Stimulated activated CD8-positive, alpha-beta memory T cell treated with anti-CD3 and anti-CD28 coated beads, Interleukin-4, amount 100 ng/mL, for 1 hour (primary cell): ENCODE results near the gene WASF2.
"Not testable (repeated sequence)": the region's sequence is repeated elsewhere in the genome, so short reads cannot be mapped to it uniquely, and the experiment has no call there.

Source experiments
- DNase-seq, 2 donors: peaks; one replicate each; pipeline ENCODE4 v3.0.0-alpha.2; 2020; ENCODE audit warnings: low read depth in 2 of 2, low spot score in 1 of 2

Gene WASF2

DNA sequence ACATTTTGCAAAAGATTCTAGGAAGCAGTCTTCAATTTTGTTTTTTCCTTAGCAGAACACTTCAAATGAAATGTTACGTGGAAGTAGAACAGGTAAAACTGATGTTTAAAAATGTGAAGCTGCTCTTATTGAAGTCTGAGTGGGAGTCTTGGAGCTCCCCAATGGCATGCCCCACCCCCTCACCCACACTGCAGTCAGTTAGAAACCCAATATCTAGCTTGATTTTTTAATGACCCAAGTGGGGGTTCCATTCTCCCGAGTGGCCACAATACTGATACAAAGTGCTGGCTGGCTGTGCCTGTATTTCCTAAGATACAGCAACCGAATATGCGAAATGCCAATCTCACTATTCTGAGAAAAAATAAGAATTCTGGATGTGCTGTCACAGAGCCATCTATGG lies 66.3 kb downstream of the WASF2 start:
- DNase-seq, result no peak

DNA sequence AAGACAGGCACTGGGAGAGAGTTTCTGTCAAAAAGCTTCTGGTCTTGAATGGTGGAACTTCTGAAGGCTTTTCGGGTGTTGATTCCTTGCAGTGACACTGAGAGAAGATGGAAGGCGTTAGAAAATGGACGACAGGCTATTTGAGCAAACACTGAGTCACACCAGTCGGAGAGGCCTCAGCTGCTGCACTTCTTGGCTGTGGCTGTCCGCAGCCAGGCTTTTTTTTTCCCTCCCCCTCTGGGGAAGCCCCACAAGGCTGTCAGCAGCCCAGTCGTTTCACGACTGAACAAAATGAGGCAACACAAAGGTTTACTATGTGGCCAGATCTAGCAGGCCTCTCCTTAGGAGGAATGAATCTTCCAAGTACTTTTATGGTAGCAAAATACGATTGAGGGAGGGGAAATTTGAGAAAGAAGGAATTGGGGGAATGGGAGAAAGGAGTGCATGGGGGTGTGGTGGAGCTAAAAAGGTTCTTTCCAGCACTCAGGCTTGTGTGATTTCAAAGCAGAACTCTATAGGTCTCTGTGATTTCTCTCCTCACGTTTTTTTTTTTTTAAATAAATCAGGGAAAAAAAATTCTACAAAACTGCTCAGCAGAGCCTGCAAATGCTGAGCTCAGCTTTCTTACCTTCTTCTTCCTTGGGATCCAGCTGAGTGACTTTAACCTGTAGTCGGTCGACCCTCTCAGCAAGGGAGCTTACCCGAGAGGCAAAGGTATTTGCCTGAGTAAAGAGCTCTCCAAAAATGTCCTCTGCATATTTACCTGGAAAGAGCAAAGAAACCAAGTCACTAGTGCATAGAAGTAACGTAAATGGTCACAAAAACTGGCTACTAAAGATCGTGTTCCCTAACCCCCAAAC lies 71.4 kb downstream of the WASF2 start:
- no peak for DNase-seq

DNA sequence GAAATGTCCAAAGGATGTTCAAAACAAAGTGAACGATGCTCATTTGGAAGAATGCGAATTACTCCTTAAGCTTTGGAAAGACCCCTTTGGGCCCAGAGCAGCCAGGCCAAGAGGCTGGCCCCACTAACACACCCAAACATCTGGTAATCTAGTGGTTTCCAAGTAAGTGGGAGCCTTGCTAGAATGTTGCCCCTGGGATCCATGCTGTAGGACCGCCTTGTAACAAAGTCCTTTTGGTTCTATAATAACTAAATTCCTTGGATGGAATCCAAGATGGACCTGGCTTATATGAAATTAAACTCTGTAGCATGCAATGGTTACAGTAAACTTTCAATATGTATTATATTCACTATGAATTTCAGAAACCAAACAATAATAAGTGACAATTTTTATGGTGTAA lies 72.3 kb downstream of the WASF2 start:
- no peak for DNase-seq

DNA sequence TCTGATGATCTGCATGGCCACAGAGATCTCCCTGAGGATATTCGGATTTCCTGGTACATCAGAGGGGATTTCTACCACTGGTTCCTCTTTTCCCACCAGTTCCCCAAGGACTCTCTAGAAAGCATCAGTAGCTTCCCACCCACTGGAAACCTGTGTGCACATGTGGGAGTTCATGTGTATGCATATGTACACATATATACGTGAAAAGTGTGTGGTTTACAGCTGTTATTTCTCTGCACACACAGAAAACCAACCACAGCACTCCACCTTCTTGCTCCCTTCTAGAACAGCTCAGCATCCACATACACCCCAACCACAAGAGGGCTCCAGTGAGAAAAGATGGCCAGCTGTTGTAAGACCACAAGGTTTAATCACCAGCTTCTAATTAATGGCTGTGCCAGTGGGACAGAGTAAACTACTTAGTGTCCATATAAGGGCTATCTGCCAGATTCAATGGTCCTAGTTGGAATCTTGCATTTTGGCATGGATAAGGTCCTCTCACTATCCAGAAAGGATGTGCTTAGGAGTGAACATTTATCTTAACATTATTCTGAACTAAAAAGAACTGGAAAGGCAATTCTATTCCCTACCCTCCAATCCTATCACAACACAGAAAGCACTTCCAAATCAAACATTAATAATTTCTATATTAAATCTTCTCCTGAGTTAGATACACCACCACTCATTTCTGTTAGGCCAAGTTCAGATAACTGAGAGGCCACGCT lies 73.4 kb downstream of the WASF2 start:
- DNase-seq, result no peak

DNA sequence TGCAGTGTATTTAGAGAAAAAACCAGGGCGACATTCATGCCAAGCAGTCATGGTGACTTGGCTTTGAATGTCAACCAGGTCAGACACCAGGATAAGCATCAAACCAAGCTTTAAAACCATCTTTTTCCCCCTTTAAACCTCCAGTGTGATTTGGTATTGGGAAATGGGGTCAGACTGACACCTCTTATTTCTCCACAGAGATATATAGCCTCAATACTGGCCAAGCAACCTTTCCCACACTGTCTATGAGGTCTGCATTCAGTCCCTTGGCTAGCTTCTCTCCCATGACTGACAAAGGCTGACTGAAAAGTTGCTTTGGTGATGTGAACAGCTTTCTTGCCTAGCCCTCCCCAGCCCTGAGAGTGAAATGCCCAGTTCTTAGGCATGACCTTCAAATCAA lies 75.9 kb downstream of the WASF2 start:
- no peak for DNase-seq

DNA sequence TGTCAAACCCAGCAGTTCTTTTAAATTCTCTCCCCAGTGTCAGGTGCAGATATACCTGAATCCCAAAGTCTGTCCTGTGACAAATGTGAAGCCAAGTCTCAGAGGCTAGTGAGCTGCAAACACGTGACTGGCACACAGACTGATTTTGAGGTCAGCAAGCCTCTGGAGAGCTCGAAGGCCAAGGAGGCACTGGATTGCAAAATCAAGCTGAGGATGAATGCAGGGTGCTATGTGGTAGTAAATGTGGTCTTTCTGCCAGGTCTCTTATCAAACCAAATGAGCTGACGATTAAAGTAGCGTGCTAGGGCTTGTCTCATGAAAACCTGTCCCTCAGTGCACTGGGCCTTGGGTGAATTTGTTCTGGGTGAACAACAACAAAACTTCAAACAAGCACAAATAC lies 77.0 kb downstream of the WASF2 start:
- DNase-seq, result no peak

DNA sequence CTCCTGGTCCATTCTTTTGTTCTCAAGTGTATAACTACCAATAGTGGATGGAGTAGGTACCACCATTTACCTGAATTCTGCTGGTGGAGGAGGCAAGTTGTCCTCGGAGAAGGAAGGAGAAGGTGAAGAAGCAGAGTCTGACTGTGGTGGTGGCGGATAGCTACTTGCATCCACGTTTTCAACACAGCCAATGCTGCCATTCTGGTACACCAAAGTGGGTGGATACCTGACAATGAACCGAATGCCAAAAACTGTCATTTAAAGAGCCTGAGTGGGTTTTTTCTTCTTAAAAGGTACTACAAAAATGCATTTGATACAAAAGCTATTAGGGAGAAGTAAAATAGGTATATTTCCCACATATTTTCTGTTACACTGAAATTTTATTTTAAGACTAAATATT lies 77.5 kb downstream of the WASF2 start:
- DNase-seq, result no peak

DNA sequence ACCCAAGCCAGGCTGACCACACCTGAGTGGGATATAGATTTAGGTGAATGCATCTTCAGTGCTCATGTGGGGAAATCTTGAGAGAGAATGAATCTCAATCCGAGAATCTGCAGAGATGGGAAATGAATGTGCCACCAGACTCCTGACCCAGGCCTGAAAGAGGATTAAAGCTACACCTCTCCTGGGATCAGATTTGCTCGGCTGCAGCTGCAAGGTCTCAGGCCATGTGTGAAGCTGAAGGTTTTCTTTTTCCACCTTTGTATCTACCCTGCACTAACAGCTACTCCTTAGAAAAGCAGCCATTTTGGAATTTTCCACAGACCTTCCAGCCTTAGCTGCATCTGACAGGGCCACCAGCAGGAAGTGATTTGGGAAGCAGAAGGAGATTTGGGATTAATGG lies 79.3 kb downstream of the WASF2 start:
- DNase-seq, result no peak

DNA sequence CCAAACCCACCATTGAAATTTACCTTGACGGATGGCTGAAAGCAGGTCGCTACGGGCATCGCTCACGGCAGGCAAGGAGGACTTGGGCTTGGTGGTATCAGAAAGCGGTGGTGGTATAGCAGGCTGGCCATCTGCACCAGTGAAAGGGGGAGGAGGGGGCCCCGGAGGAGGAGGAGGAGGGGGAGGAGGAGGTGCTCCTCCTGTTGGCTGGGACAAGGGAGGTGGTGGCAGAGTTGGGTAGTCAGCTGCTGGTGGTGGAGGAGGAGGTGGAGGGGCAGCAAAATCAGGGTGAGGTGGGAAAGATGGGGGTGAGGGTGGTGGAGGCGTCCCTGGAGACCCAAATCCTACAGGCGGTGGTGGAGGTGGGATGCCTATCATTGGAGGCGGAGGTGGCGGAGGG lies 80.3 kb downstream of the WASF2 start:
- DNase-seq, result no peak

DNA sequence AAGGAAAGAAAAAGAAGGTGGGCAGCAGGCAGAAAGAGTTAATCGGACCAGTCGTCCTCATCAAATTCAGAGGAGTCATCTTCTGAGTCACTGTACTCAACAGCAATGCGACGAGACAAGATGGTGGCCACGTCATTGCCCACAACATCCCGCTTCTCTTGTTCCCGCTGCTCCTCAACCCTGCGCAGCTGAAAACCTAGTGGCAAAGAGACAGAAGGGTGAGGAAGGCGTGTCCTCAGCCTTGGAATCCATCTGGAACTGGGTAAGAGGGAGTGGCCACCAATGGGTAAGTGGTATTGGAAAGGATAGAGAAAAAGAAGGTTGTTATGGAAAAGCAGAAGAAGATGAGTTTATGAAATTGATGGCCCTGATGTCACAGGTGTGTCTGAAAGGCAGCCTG lies 81.8 kb downstream of the WASF2 start:
- DNase-seq, result no peak

DNA sequence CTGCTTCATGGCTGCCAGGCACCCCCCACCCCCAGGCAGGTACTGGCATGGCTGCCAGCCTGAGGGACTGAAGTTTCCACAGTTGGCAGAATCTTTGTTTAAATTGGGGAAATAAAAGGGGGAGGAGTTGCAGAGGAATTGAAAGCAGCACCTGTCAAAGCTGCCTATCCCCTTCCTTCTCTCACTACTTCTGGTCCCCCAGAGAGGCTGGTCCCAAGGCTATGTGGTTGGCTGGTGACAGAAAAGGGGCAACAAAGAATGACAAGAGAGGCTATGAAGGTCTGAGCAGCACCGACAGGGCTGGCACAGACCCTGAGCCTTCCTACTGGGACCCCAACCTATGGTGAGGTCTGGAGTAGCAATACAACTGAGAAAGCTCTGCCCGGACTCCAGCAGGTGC lies 83.2 kb downstream of the WASF2 start:
- DNase-seq, result not testable (repeated sequence)

DNA sequence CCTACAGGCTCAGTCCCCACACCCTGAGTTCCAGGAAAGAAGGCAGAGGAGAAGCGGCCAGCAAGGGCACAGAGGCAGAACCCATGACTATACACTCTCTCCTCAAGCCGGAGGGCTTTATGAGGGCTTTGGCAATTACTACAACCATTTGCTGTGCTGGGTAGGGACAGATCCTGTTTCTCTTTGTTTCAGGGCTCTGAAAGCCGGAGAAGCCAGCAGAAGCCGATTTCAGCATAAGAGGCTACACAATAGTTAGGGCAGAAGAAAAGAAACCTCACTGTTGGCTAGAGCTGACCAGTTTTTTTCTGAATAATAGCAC lies 83.6 kb downstream of the WASF2 start:
- no peak for DNase-seq

DNA sequence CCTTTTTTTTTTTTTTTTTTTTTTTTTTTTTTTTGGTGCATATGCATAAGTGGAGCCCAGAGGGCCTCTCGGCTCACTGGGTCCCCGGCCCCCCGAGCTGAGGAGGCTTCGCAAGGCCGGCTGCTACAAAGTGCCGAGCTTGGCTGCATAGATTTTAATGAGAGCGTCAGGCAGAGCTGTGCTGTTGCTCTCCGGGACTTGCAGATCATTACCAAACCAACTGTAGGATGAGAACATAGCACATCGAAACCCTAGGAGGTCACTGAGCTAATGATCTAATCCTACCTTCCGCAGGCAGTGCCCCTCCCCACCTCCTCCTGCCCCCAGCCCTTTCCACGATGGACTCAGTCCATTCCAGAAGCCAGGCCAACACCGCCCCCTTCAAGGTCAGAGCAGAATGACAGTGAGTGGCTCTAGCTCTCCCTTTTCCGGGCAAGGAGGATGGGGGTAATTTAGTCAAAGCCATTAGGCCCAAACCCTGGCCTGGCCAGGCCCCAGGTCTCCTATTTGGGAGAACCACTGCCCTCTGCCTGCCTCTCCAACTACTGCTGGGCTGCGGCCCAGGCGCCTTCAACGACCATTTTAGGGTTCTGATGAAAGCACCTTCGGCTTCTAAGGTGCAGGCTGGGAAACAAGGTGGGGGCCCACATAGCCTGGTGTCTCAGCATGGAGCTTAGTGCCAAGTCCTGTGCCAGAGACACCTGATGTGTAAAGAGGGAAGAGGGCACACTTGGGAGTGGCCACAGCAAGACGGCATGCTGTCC lies 84.2 kb downstream of the WASF2 start:
- not testable (repeated sequence) for DNase-seq

DNA sequence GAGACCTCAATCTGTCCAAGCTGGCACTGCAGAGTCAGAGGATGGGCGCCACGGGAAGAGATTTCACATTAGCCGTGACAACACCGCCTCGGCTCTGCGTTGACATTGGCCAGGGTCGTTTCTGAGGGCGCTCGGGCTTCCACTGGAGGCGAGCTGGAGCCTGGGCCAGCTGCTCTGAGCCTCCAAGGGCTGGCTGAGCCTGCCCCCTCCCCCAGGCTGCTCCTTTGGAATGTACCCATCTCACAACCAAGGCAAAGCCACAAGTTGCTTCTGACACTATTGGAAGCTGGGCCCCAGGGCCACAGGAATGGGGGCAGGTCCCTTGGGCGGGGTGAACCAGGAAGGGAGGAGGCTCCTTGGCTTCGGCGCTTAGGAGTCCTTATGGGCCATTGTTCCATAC lies 84.9 kb downstream of the WASF2 start:
- DNase-seq, result no peak

DNA sequence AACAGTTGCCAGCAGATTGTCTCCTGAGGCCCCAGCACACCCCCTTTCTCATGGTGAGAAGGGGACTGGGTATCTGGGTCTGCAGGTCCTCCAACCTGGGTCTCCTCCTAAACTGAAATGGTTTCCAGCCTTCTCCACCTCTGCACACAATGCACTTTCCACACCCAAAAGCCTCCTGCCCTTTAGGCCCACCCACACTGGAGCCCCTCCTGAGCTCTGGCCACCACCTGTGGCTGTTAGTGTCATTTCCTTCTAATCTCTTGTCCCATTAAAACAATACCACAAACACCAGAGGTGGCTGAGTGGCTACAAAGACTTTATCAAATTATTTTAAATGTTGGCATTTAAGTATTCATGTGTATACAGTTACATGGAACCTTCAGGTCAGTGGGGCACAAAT lies 86.0 kb downstream of the WASF2 start:
- no peak for DNase-seq

DNA sequence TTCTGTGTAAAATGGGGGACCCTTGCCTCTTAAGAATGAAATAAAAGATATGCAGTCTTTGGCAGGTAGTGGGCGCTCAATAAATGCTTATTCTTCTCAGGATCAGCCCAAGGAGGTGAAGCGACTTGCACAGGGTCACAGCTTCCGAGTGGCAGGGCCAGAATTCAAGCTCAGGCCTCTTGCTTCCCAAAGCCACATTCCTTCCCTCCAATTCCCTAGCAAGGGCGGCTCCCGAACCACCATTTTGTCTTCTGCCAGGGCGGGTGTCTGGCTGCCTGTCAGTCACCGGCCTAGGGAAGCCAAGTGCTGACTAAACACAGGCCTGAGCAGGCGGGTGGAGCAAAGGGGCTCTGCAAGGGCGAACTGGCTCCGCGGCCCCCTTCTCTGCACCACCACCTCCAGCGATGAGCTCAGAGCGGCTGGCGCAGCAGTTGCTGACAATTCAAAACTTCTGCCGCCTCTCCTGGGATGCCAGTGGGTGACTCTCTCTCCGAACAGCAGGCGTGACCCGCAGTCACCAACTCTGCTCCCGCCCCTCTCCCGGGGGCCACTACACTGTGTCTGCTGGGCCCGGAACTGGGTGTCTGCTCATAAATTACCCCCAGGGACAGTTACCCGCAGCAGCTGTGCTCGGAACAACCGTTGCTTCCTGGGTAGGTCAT lies 86.8 kb downstream of the WASF2 start:
- no peak for DNase-seq

DNA sequence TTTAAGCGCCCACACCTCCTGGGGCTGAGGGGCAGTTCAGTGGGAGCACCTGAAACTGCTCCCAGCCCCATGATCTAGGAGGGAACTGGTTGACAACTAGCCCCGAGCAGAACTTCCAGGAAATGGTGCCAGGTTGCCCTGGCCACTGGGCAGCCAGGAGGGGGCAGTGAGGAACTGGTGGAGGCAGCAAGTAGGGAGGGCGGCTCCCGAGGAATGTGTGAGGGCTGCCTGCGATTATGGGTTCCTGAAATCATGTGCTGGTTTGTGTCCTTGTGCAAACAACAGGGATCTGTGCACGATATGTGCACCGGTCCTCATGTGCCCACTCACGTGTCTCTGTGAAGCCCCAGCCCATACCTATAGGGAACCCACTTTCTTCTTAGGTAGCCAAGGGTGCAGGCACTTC lies 87.6 kb downstream of the WASF2 start:
- DNase-seq, result no peak

DNA sequence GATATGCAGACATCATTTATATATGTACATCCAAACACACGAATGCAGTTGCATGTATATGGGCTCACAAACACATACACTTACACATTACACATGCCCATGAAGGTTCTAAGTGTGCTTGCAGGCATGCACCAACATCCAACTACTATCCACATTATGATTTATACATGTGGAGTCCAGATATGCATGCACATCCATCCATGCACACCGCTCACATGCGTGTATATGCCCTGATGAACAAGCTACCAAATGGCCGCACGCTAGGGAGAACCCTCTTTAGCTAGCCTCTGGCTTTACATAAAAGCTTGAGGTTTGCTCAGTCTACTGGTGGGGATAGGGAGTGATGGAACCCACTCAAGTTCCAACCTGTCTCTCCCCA lies 89.0 kb downstream of the WASF2 start:
- no peak for DNase-seq

DNA sequence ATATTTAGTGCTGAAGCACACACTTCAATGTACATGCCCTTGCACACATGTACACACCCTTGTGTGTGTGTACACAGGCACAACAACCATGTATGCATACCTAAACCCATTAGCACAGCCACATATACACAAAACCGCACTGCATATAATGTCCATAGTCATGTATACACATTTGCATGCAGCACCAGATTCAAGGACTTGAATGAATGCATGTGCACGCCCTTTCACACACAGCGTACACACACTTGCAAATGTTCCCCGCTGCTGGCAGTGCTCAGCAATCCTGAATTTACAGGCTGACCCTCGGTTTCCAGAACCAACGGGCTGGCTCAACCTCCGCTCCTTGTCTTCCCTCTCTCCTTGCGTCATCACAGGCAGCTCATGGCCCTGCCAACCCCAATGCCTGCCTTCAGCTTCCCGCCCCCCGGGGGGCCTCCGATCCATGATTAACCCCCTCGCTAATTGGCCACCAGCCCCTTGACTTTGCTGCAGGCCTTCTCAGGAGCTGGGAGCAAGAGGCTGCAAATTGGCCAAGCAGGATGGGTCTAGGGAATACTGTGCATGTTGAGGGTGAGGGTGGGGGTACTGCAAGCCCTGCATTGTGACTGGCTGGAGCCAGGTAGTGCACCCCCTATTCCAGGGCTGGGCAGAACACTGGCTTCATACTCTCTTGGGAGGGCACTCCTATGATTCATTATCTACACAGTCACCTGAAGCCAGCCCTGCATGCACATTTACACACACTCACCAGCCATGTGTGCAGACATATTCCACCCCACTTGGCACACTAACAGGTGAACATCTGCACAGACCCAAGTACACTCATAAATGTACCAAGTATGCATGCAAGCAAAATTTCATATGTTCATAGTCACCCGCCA lies 89.6 kb downstream of the WASF2 start:
- DNase-seq, result no peak

DNA sequence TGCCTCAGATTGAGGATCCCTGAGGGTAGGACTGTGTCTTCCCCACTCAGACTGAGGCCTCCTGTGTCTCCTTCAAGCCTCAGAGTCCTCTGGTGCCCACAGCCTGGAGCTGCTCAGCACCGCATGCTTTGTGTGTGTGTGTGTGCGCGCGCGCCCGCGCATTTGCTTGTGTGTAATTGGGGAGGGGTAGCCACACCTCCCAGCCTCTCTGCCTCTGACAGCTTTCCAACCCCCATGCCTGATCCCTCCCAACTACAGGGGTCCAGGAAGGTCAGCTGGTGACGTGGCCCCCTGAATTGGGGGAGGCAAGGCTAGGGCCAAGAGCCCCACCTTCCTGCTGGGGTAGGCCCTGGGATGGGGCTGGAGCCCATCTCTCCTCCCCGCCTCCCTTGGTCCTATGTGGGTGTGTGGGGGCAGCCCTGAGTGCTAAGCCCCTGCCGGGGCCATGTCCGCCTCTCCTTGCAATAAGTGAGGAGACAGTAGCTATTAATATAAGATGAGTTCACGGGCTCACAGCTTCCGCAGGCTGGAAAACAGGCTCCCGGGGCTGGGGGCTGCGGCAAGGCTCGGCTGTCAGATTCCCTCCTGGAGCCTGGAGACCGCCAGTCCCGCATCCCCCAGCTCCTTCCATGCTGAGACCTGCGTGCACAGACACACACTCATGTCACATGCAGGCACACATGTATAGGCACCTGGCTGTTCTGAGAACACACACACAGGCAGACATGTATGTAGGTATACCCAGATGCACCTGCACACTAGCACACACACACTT lies 90.5 kb downstream of the WASF2 start:
- no peak for DNase-seq
